Measurements from ENCODE around the gene TRAP1.
A peak's percentile ranks its signal among the peaks of the same experiment; 100 is the strongest.

The TRAP1 gene

DNA sequence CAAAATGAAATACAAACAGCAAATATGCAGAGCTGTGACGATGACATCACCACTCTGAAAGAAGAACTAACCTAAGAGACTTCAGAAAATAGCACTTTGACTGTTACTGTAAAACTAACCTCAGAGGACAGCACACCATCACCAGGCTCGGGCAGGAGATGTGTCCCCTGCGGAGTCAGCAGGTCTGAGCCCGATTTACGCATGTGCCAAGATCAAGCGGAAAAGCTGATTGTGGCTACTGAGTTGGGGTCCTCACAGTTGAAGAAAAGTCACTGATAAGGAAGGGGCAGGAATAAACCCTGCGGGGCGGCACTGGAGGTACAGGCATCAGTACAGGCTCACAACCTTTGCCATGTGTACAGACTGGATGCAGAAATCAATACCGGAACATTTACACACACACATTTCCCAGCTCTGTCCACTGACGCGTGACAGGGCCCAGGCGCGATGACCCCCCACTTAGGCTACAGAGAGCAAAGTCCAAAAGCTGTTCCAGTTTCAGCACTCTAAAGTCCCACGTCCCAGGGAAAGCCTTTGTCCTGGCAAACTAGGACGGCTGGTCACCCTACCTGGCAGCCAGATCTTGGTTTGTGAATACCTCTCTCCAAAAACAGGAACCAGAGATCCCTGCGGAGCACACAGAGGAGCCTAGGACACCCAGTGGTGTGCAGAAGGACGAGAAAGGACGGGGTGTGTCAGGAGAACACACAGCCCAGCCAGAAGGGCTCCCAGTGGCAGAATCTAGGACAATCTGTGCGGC is 21.5 kb downstream of the TRAP1 start:
- no peak overlapping the region for H3K27ac ChIP-seq (ENCODE audit: low read depth in 2 of 2, low read length in 2 of 2)
- peaks cover 0 to 3% of the 10 kb centered on the region in 2 donors for H3K36me3 ChIP-seq (ENCODE audit: control insufficient read depth in 2 of 2, insufficient read depth in 2 of 2, low read length in 2 of 2)
- peaks cover 2% of the 10 kb centered on the region in 2 donors for H3K4me1 ChIP-seq (ENCODE audit: control insufficient read depth in 2 of 2, insufficient read depth in 2 of 2, low read length in 2 of 2)
- H3K9me3 ChIP-seq (ENCODE audit: control insufficient read depth in 2 of 2, low read length in 2 of 2): no peaks in the 10 kb centered on the region
- no peak overlapping the region for H3K9ac ChIP-seq (ENCODE audit: low read depth in 1 of 2, low read length in 2 of 2)
- no peaks in the 10 kb centered on the region for H3K27me3 ChIP-seq (ENCODE audit: control insufficient read depth in 2 of 2, insufficient read depth in 2 of 2, low read length in 2 of 2)
- H3K4me3 ChIP-seq (ENCODE audit: low read length in 2 of 2): no peak overlapping the region

DNA sequence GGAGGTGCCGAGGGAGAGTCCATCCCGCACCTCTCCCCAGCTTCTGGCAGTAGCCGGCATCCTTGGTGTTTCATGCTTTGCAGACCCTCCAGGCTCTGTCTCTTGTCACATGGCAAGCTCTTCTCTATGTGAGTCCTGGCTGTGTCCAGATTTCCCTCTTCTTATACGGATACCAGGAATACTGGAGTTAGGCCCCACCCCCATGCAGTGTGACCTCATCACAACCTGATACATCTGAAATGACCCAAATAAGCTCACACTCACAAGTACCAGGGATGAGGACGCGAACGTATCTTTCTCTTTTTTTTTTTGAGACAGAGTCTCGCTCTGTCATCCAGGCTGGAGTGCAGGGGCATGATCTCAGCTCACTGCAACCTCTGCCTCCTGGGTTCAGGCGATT is 23.3 kb downstream of the TRAP1 start:
- H3K27ac ChIP-seq (ENCODE audit: low read depth in 2 of 2, low read length in 2 of 2): no peak overlapping the region
- H3K4me3 ChIP-seq (ENCODE audit: low read length in 2 of 2): no peak overlapping the region
- H3K36me3 ChIP-seq (ENCODE audit: control insufficient read depth in 2 of 2, insufficient read depth in 2 of 2, low read length in 2 of 2): peaks cover 0 to 3% of the 10 kb centered on the region in 2 donors
- H3K4me1 ChIP-seq (ENCODE audit: control insufficient read depth in 2 of 2, insufficient read depth in 2 of 2, low read length in 2 of 2): peaks cover 5 to 6% of the 10 kb centered on the region in 2 donors
- no peak overlapping the region for H3K9ac ChIP-seq (ENCODE audit: low read depth in 1 of 2, low read length in 2 of 2)
- H3K27me3 ChIP-seq (ENCODE audit: control insufficient read depth in 2 of 2, insufficient read depth in 2 of 2, low read length in 2 of 2): no peaks in the 10 kb centered on the region
- H3K9me3 ChIP-seq (ENCODE audit: control insufficient read depth in 2 of 2, low read length in 2 of 2): no peaks in the 10 kb centered on the region

DNA sequence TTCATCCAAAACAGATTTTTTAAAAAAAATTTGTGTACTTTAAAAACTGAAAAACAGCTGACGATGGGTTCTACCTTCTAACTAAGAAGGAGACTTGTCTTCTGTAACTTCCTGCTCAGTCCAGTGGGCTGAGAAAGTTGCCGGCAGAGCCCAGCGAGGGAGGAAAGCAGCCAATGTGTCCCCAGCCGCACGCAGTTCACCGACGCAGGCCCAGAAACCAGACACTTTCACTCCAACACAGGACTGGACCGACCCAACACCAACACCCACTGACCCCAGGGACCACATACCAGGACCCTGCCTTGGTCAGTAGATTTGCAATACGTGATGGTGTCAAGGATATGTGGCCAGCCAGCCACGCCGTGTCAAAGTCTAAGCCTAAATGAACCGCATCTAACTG is 25.6 kb downstream of the TRAP1 start:
- Histone ChIP-seq H3K9ac (ENCODE audit: low read depth in 1 of 2, low read length in 2 of 2) (no peak overlapping the region), H3K27ac (ENCODE audit: low read depth in 2 of 2, low read length in 2 of 2) (no peak overlapping the region)

DNA sequence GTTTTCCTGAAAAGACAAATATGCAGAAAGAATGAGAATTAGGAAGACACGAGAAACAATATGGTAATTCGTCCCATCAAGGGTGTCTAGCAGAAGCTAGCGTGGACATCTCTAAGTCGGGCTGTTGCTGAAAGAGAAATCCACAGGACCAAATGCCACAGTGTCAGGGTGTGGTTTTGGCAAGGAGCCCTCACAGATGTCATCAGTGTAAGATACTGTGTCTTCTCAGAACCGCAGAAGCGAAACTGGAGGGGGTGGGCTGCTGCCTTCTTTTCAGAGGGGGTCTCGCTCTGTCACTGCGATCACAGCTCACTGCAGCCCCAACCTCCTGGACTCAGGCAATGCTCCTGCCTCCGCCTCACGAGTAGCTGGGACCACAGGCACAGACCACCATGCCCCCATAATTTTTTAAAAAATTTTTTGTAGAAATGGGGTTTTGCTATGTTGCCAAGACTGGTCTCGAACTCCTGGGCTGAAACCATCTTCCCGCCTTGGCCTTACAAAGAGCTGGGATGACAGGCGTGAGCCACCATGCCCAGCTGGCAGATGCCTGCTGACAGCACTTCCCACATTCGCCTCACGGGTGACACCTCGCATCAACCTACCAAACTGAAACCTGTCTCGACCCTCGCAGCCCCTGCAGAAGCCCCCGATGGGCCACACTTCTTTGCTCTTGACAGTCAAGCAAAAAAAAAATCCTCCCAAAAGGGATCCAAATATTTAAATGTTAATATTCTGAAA is 26.2 kb downstream of the TRAP1 start:
- Histone ChIP-seq H3K4me3 (ENCODE audit: low read length in 2 of 2) (peak overlapping the region in 1 of 2 donors; percentile 63), H3K36me3 (ENCODE audit: control insufficient read depth in 2 of 2, insufficient read depth in 2 of 2, low read length in 2 of 2) (peaks cover 5 to 14% of the 10 kb centered on the region in 2 donors), H3K9me3 (ENCODE audit: control insufficient read depth in 2 of 2, low read length in 2 of 2) (no peaks in the 10 kb centered on the region), H3K27ac (ENCODE audit: low read depth in 2 of 2, low read length in 2 of 2) (no peak overlapping the region), H3K27me3 (ENCODE audit: control insufficient read depth in 2 of 2, insufficient read depth in 2 of 2, low read length in 2 of 2) (no peaks in the 10 kb centered on the region), H3K4me1 (ENCODE audit: control insufficient read depth in 2 of 2, insufficient read depth in 2 of 2, low read length in 2 of 2) (peaks cover 5 to 6% of the 10 kb centered on the region in 2 donors), H3K9ac (ENCODE audit: low read depth in 1 of 2, low read length in 2 of 2) (peak overlapping the region in 1 of 2 donors; percentile 14)

More for the DNA sequence above, 25.6 kb downstream of the TRAP1 start:
- Histone ChIP-seq H3K4me3 (ENCODE audit: low read length in 2 of 2) (no peak overlapping the region), H3K9me3 (ENCODE audit: control insufficient read depth in 2 of 2, low read length in 2 of 2) (no peaks in the 10 kb centered on the region), H3K27me3 (ENCODE audit: control insufficient read depth in 2 of 2, insufficient read depth in 2 of 2, low read length in 2 of 2) (no peaks in the 10 kb centered on the region), H3K4me1 (ENCODE audit: control insufficient read depth in 2 of 2, insufficient read depth in 2 of 2, low read length in 2 of 2) (peaks cover 5 to 6% of the 10 kb centered on the region in 2 donors), H3K36me3 (ENCODE audit: control insufficient read depth in 2 of 2, insufficient read depth in 2 of 2, low read length in 2 of 2) (peaks cover 5 to 12% of the 10 kb centered on the region in 2 donors)

DNA sequence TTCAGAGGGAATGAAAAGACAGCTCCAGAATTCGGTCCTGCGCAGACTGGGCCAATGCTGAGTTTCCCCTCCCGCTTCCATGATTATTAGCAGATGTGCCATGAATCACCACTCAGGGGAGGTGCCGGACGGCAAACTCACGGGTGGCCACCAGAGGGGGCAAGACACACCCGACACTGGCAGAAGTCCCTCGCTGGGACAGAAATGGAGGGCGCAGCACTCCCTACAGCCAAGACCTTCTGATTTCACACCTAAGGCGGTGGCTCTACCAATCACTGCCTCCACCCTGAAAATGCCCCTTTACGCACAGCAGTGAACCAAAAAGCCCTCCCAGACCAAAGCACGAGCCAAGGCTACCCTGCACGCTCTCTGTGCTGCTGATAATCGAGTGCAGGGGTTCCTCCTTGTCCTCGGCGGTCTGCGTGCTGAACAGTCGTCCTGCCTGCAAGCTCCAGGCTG is 26.8 kb downstream of the TRAP1 start:
- Histone ChIP-seq H3K4me3 (ENCODE audit: low read length in 2 of 2) (peak overlapping the region; percentile 17 to 63), H3K9ac (ENCODE audit: low read depth in 1 of 2, low read length in 2 of 2) (peak overlapping the region; percentile 14 to 32), H3K36me3 (ENCODE audit: control insufficient read depth in 2 of 2, insufficient read depth in 2 of 2, low read length in 2 of 2) (peaks cover 11 to 19% of the 10 kb centered on the region in 2 donors), H3K9me3 (ENCODE audit: control insufficient read depth in 2 of 2, low read length in 2 of 2) (no peaks in the 10 kb centered on the region), H3K4me1 (ENCODE audit: control insufficient read depth in 2 of 2, insufficient read depth in 2 of 2, low read length in 2 of 2) (peaks cover 5 to 6% of the 10 kb centered on the region in 2 donors), H3K27ac (ENCODE audit: low read depth in 2 of 2, low read length in 2 of 2) (peak overlapping the region in 1 of 2 donors; percentile 23), H3K27me3 (ENCODE audit: control insufficient read depth in 2 of 2, insufficient read depth in 2 of 2, low read length in 2 of 2) (no peaks in the 10 kb centered on the region)

DNA sequence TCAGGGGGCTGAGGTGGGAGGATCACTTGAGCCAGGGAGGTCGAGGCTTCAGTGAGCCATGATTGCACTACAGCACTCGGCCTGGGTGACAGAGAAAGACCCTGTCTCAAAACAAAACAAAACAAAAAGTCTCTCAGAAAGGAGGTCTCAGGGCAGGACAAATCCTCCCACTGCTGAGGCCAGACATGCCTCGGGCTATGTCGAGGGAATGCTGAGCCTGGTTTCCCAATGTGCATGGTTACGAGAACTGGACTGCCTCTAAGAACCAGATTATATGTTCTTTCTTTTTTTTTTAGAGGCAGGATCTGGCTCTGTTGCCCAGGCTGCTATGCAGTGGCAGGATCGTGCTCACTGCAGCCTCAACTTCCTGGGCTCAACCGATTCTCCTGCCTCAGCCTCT is 27.6 kb downstream of the TRAP1 start:
- peaks cover 15 to 24% of the 10 kb centered on the region in 2 donors for H3K36me3 ChIP-seq (ENCODE audit: control insufficient read depth in 2 of 2, insufficient read depth in 2 of 2, low read length in 2 of 2)
- H3K27ac ChIP-seq (ENCODE audit: low read depth in 2 of 2, low read length in 2 of 2): no peak overlapping the region

DNA sequence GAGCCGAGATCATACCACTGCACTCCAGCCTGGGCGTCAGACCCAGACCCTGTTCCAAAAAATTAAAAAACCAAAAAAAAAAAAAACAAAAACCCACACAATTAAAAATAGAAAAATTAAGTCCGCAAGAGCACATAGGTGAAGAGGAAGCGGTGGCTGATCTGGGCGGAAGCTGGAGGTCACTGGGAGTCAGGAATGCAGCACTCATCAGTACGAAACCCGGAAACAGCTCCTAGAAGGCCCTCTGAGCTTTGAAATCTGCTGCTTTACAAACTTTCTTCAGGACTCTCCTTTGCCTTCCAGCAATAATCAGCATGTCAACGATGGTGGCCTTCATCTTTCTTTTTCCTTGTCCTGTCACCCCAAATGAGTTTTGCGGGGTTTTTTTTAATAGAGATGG is 29.5 kb downstream of the TRAP1 start:
- peaks cover 15 to 25% of the 10 kb centered on the region in 2 donors for H3K36me3 ChIP-seq (ENCODE audit: control insufficient read depth in 2 of 2, insufficient read depth in 2 of 2, low read length in 2 of 2)
- H3K9ac ChIP-seq (ENCODE audit: low read depth in 1 of 2, low read length in 2 of 2): no peak overlapping the region
- no peaks in the 10 kb centered on the region for H3K27me3 ChIP-seq (ENCODE audit: control insufficient read depth in 2 of 2, insufficient read depth in 2 of 2, low read length in 2 of 2)
- H3K27ac ChIP-seq (ENCODE audit: low read depth in 2 of 2, low read length in 2 of 2): no peak overlapping the region
- H3K4me3 ChIP-seq (ENCODE audit: low read length in 2 of 2): no peak overlapping the region
- no peaks in the 10 kb centered on the region for H3K9me3 ChIP-seq (ENCODE audit: control insufficient read depth in 2 of 2, low read length in 2 of 2)
- H3K4me1 ChIP-seq (ENCODE audit: control insufficient read depth in 2 of 2, insufficient read depth in 2 of 2, low read length in 2 of 2): peaks cover 5 to 6% of the 10 kb centered on the region in 2 donors

More for the DNA sequence above, 27.6 kb downstream of the TRAP1 start:
- H3K9ac ChIP-seq (ENCODE audit: low read depth in 1 of 2, low read length in 2 of 2): no peak overlapping the region
- no peak overlapping the region for H3K4me3 ChIP-seq (ENCODE audit: low read length in 2 of 2)
- H3K4me1 ChIP-seq (ENCODE audit: control insufficient read depth in 2 of 2, insufficient read depth in 2 of 2, low read length in 2 of 2): peaks cover 5 to 6% of the 10 kb centered on the region in 2 donors
- H3K27me3 ChIP-seq (ENCODE audit: control insufficient read depth in 2 of 2, insufficient read depth in 2 of 2, low read length in 2 of 2): no peaks in the 10 kb centered on the region
- H3K9me3 ChIP-seq (ENCODE audit: control insufficient read depth in 2 of 2, low read length in 2 of 2): no peaks in the 10 kb centered on the region

DNA sequence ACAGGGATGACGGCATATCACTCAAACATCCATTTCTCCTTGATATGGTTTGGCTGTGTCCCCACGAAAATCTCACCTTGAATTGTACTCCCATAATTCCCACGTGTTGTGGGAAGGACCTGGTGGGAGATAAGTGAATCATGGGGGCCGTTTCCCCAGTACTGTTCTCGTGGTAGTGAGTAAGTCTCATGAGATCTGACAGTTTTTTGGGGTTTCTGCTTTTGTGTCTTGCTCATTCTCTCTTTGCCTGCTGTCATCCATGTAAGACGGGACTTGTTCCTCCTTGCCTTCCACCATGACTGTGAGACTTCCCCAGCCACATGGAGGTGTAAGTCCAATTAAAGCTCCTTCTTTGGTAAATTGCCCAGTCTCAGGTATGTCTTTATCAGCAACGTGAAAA is 30.3 kb downstream of the TRAP1 start:
- H3K27ac ChIP-seq (ENCODE audit: low read depth in 2 of 2, low read length in 2 of 2): no peak overlapping the region
- H3K36me3 ChIP-seq (ENCODE audit: control insufficient read depth in 2 of 2, insufficient read depth in 2 of 2, low read length in 2 of 2): peaks cover 15 to 25% of the 10 kb centered on the region in 2 donors
- no peak overlapping the region for H3K4me3 ChIP-seq (ENCODE audit: low read length in 2 of 2)

DNA sequence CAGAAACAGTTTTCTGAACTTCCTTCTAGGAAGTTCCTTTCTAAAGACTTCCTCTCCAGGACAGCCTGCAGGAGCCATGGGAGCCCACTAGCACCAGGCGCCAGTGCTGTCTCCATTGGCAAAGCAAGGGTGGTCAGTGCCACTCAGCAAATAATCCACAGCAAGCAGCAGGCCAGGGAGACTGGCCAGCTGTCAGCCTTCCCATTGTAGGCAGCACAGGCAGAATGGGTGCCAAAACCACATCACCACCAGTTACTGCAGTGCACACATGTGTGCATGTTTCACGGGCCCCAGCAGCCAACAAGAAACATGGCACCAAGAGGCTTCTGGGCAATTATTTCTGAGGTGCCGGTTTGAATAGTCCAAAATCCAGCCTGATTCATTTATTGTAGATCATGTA is 36.1 kb downstream of the TRAP1 start:
- peaks cover 31 to 35% of the 10 kb centered on the region in 2 donors for H3K36me3 ChIP-seq (ENCODE audit: control insufficient read depth in 2 of 2, insufficient read depth in 2 of 2, low read length in 2 of 2)
- H3K9ac ChIP-seq (ENCODE audit: low read depth in 1 of 2, low read length in 2 of 2): no peak overlapping the region
- H3K9me3 ChIP-seq (ENCODE audit: control insufficient read depth in 2 of 2, low read length in 2 of 2): no peaks in the 10 kb centered on the region
- no peak overlapping the region for H3K4me3 ChIP-seq (ENCODE audit: low read length in 2 of 2)
- no peaks in the 10 kb centered on the region for H3K27me3 ChIP-seq (ENCODE audit: control insufficient read depth in 2 of 2, insufficient read depth in 2 of 2, low read length in 2 of 2)
- no peaks in the 10 kb centered on the region for H3K4me1 ChIP-seq (ENCODE audit: control insufficient read depth in 2 of 2, insufficient read depth in 2 of 2, low read length in 2 of 2)
- H3K27ac ChIP-seq (ENCODE audit: low read depth in 2 of 2, low read length in 2 of 2): no peak overlapping the region

More for the DNA sequence above, 30.3 kb downstream of the TRAP1 start:
- peaks cover 5 to 6% of the 10 kb centered on the region in 2 donors for H3K4me1 ChIP-seq (ENCODE audit: control insufficient read depth in 2 of 2, insufficient read depth in 2 of 2, low read length in 2 of 2)
- H3K27me3 ChIP-seq (ENCODE audit: control insufficient read depth in 2 of 2, insufficient read depth in 2 of 2, low read length in 2 of 2): no peaks in the 10 kb centered on the region
- H3K9ac ChIP-seq (ENCODE audit: low read depth in 1 of 2, low read length in 2 of 2): no peak overlapping the region
- H3K9me3 ChIP-seq (ENCODE audit: control insufficient read depth in 2 of 2, low read length in 2 of 2): no peaks in the 10 kb centered on the region

DNA sequence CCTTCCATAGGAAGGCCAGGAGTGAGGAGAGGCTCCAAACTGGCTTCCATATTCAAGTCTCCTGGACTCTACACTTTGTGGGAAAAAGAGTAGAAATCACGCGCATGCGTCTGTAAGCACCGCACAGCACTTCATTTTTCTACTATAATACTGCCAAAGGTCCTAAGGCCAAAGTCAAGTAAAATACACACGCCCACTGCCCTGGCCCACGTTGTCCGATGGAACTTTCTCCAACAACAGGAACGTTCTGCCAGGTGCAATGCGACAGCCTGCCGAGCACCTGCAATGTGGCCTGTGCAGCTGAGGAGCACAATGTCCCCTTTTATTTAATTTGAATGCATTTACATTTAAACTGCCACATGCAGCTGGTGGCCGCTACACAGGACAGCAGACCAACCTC is 39.3 kb downstream of the TRAP1 start:
- no peaks in the 10 kb centered on the region for H3K27me3 ChIP-seq (ENCODE audit: control insufficient read depth in 2 of 2, insufficient read depth in 2 of 2, low read length in 2 of 2)
- no peaks in the 10 kb centered on the region for H3K9me3 ChIP-seq (ENCODE audit: control insufficient read depth in 2 of 2, low read length in 2 of 2)
- H3K9ac ChIP-seq (ENCODE audit: low read depth in 1 of 2, low read length in 2 of 2): no peak overlapping the region
- no peaks in the 10 kb centered on the region for H3K4me1 ChIP-seq (ENCODE audit: control insufficient read depth in 2 of 2, insufficient read depth in 2 of 2, low read length in 2 of 2)
- H3K4me3 ChIP-seq (ENCODE audit: low read length in 2 of 2): no peak overlapping the region
- H3K36me3 ChIP-seq (ENCODE audit: control insufficient read depth in 2 of 2, insufficient read depth in 2 of 2, low read length in 2 of 2): peaks cover 39 to 46% of the 10 kb centered on the region in 2 donors
- H3K27ac ChIP-seq (ENCODE audit: low read depth in 2 of 2, low read length in 2 of 2): no peak overlapping the region
